H1 (cell line): ENCODE results near the gene AOPEP. TPM values are rescaled to one million over a fixed set of nuclear protein-coding genes. Genes with fewer than 3 reads are reported as not detected.

ENCODE experiments used
- BACH1 ChIP-seq: IDR thresholded peaks from 2 replicates; pipeline ENCODE4 v1.6.1; 2012; ENCODE audit warnings: low read length, improper control_type of control experiment
- KDM1A ChIP-seq: fragments of 200-600, 300-600 bp; sonication (generic); IDR thresholded peaks from 2 replicates; pipeline ENCODE4 v1.7.1; 2016; ENCODE audit warnings: mild to moderate bottlenecking, low read length, borderline replicate concordance
- MAFK ChIP-seq: IDR thresholded peaks from 2 replicates; pipeline ENCODE4 v1.6.1; 2012; ENCODE audit warnings: low read depth, mild to moderate bottlenecking, improper control_type of control experiment, low read length
- TCF12 ChIP-seq: IDR thresholded peaks from 2 replicates; pipeline ENCODE4 v1.6.1; 2011; ENCODE audit warnings: low read depth, mild to moderate bottlenecking, low read length
- polyA plus RNA-seq, 7 experiments: library from polyadenylated mRNA; depleted of rRNA in 3 of 7; stranded (reverse) in 5 of 7; unstranded in 2 of 7; fragments of >200 nt in 5 of 7; fragments of 200-250 nt in 2 of 7; gene quantifications; 1 replicate in 5 of 7; 2 replicates in 1 of 7; 4 replicates in 1 of 7; pipeline versions ENCODE4 v1.2.1 to v1.2.3, GENCODE V29; 2011 to 2013; ENCODE audit warnings: missing spikeins in 2 of 7, mixed read lengths in 2 of 7
- total RNA-seq: library from RNA; stranded (reverse); fragmentation: NEBNext Ultra II Directional; extraction: Animal tissue kit (Norgen Biotek cat#: 25700); gene quantifications from 2 replicates; pipeline ENCODE4 v1.2.1, GENCODE V29; 2021

AOPEP gene
- total and polyA plus RNA-seq, 2 of the 8 experiments (the other 6 are each of a cell fraction or from before 2014, with no cell fraction given), result 6.1 to 14.3 TPM

GRCh38 chr9:95097279-95097678 is 370.8 kb downstream of the AOPEP start (continued):
- TF ChIP-seq TCF12 (no peak), KDM1A (no peak), BACH1 (no peak), MAFK (no peak)
